Measurements from ENCODE around the gene SPAG4.
A peak's percentile ranks its signal among the peaks of the same experiment; 100 is the strongest.

SPAG4 gene

GRCh38 chr20:35625584-35626385 is 10.2 kb downstream of the SPAG4 start:
- no peak for DNase-seq

DNA sequence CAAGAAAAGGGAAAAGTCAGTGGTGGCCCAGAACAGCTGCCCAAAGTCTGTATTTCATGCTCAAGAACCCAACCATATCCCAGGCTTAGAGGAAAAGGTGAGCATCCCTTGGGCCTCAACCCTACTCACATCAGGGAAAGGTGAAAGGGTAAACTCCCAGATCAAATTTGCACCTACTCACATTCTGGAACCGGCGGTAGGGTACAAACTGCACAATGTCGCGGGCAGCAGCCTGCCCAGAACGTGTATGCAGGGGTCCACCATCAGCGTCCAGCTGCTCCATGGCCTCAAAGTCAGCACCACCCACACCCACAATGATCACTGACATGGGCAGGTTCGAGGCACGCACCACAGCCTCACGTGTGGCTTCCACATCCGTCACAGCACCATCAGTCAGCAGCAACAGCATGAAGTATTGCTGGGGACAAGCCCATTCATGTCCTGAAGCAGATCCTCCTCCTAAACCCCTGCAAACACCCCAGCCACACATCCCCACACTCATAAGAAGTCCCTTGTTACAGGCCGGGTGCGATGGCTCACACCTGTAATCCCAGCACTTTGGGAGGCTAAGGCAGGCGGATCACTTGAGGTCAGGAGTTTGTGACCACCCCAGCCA is 10.9 kb downstream of the SPAG4 start:
- no peak for DNase-seq

DNA sequence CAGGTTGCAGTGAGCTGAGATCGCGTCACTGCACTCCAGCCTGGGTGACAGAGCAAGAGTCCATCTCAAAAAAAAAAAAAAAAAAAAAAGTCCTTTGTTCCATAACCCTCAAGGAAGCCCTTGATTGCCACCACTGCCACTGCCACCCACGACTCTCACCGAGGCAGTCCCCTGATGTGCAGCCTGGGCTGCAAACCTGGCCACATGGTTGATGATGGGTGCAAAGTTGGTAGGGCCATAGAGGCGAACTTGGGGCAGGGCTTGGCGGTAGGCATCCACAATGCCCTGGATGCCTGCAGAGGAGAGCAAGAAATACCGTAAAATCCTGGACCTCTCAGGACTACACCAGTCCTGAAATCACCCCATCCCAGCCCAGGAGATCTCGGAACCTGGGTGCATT is 11.5 kb downstream of the SPAG4 start:
- no peak for DNase-seq

GRCh38 chr20:35629427-35630145 is 14.0 kb downstream of the SPAG4 start:
- no peak for DNase-seq

DNA sequence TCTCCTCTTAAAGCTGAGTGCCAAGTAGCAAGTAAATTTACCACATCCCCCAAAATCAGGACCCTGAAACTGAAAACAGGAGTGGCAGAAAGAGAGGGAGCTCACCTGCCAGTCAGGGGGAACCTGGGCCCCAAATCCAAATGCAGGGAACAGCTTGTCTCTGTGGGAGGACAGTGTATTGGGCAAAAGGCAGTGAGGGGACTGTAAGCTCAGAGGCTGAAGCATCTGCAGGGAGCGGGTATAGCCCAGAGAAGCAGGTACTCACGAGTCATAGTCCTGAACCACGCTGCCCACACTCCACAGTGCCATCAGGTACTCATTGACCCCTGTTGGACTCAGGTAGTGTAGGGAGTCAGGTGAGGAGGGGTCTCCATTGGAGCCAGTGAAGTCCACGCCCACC is 15.0 kb downstream of the SPAG4 start:
- DNase-seq, result no peak

DNA sequence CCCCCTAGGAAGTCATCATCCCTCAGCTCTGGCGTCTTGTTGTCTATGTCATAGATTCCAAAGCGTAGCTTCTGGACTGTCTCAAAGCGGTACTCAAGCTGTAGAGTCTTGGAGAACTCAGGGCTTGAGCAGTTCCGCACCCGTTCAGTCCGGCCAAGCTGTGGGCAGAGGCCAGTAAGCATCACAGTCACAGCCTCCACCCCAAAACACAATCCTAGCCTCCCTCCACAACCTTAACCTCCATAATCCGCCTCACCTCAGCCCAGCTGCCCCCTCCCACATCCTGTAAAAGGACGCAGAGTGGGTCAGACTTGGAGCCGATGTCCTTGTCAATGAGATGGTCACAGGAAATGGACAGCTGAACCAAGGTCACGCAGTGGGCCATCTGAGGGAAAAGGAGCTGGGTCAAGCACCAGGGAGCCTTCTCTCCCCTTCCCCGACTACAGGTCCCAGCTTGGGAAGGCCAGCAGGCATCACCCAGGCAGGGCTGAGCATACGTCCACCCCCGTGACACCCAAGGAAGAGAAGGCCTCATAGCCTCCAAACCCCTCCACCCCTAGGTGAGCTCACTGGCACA is 17.0 kb downstream of the SPAG4 start:
- DNase-seq, result no peak

DNA sequence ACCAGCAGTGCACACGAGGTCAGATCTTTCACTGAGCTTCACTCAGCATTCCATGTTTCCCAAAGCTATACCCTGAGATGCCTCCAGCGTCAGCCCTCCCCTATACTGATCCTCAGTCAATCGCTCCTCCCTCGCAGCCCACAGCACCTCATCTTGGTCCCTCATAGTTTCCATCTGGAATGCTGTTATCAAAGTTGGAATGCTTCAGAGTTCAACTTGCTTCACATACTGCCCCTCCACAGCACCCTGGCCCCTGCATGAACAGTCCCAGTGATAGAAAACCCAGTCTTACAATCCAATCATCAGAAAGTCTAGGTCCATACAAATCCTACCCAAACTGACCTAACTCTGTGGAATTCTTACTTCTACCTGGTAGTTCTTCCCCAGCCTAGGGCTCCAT is 20.0 kb downstream of the SPAG4 start:
- DNase-seq, result no peak

DNA sequence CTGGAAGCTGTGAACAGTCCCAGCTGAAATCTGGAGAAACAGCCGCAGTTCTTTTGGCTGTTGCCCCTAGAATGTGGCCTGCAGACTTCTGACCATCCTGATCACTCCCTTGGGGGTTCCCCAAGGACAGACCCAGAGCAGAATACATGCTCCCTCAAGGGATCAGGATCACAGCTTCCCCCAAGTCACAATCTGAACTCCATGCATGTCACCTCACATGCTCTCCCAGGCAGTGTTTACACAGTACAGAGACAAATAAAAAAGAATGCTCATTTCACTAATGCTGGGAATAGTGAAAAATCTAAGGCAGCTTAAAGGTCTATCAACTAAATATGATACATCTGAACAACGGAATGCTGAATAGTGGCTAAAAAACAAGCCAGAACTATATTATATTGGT is 20.5 kb downstream of the SPAG4 start:
- no peak for DNase-seq

DNA sequence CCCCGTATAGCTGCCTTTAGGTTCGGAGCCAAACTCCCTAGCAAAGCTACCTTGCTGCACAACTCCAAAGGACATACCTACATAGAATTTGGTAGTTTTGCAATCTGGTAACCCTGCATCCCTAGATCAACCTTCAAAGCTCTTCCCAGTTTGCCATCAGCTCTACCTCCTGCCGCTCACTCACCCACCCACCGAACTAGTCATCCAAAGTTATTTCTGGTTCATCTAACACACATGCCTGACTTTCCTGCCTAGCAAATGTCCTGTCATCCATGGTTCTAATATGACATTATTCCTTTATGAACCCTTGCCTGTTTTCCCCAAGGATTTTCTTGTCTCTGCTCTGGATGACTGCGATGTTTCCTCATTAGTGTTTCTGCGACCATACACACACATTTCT is 21.6 kb downstream of the SPAG4 start:
- DNase-seq, result peak; percentile 59

- no peak for DNase-seq
Measured at GRCh38 chr20:35638751-35639150, 23.1 kb downstream of the SPAG4 start.

- no peak for DNase-seq
Measured at GRCh38 chr20:35640724-35641123, 25.1 kb downstream of the SPAG4 start.

DNA sequence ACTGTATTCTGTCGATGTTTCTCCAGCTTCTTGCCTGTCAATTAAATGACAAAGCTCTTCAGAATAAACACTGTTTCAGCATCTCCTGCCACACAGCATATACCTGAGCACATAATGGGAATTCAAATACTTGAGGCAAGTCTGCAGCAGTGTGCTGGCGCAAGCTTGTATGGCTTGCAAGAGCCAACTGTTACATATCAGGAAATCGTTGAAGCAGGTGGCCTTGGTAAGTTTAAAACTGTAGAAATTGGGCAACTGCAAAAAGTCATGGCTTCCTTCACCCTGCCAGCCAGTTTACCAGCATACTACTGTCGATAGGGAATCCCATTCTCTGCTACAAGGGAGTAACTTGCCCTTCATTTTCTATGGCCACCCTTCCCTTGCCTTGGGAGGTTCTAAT is 26.1 kb downstream of the SPAG4 start:
- no peak for DNase-seq

GRCh38 chr20:35643045-35643444 is 27.4 kb downstream of the SPAG4 start:
- no peak for DNase-seq

DNA sequence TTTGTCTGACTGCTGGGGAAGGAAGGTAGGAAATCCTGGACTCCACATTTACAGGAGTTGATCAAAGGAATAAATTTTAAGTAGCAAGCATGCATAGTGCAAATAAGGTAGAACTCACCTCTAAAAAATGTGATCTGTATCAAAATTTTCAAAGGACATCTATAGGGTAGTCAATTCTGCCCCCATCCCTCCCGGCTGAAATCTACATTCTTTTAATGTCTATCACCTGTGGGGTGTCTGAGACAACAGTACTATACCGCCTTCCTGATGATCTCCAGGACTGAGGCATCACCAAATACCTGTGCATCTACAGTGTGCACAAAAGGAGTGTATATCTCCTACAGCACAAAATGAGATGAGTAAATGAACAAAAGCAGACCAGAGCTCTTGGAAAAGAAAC is 29.2 kb downstream of the SPAG4 start:
- DNase-seq, result no peak

GRCh38 chr20:35648836-35649235 is 33.2 kb downstream of the SPAG4 start:
- no peak for DNase-seq

DNA sequence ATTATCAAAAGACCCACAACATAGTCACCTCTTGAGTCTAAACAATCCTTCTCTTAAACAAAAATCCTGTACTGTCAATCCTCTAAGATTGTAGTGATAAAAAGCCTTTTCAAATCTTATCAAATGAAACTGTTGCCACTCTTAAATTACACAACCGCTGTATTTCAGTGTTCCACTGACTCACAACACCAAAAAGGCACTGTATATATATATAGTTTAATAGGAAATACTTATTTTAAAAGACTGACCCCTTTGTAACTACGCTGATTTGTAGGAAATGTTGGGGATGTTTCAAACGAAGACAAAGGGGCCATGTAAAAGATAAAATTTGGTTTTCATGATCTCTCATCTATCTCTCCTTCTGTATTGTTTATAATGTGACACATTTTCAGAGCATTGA is 35.0 kb downstream of the SPAG4 start:
- no peak for DNase-seq

DNA sequence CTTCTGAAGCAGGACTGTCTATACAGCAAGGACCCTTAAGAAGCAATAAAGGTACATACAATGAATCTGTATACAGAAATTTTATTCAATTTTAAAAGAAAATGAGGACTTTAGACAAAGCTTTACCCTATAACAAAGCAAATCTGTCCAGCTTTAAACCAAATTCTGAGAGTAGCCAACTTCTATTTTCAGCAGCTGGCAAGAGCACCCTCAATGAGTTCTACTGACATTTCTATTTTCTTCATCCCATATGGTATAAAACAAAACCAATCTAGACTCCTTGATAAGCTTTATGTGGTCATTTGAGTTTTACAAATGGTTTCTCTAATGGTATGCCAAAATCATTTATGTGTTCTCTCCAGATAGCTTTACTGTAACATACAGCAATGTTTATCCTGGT is 36.3 kb downstream of the SPAG4 start:
- no peak for DNase-seq

- no peak for DNase-seq
Measured at GRCh38 chr20:35652641-35653429, 37.2 kb downstream of the SPAG4 start.

DNA sequence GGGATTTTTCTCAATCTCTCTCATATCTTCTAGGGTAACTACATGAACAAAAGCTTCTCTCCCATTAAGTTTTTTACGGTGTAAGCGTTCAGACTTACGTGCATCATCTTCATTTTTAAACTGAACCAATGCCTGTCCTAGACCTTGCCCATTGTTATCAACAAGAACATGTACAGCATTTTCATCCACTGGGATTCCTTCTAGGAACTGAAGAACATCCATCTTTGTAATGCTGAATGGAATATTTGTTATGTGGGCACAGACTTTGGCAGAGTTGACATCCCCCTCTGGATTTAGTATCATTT is 37.8 kb downstream of the SPAG4 start:
- no peak for DNase-seq

- DNase-seq, result no peak
Measured at GRCh38 chr20:35653893-35654292, 38.3 kb downstream of the SPAG4 start.

GRCh38 chr20:35654415-35654814 is 38.8 kb downstream of the SPAG4 start:
- no peak for DNase-seq

DNA sequence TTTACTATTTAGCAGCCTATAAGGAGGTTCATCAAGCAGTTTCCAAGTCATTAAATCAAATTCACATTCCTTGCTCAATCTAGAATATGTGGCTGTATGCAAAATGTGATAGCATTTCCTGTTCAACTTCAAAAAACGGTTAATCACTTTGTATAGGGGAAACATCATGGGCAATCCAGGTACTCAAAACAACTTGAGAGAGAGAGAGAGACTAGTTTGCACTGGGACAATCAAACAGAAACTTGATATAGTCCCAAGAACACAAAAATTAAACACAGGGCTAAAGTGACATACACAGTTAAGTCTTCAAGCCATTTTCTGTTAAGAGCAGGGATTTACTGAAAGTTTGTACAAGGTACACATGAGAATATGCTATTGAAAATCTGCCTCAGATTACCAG is 41.6 kb downstream of the SPAG4 start:
- DNase-seq, result no peak
